IgD-negative memory B cell (primary cell): ENCODE data around the gene CDKN2AIP. TPM values are rescaled to one million over a fixed set of nuclear protein-coding genes. Genes with fewer than 3 reads are reported as not detected.
"Not testable (repeated sequence)": the region's sequence is repeated elsewhere in the genome, so short reads cannot be mapped to it uniquely, and the experiment has no call there.

Experiments
- H3K27ac Mint-ChIP-seq, 3 donors: one replicate each; pipeline ENCODE4 v1.8.0; 2020 to 2022; ENCODE audit warnings: mild to moderate bottlenecking in 3 of 3, mixed read lengths in 3 of 3, moderate library complexity in 1 of 3
- H3K27me3 Mint-ChIP-seq: one replicate; pipeline ENCODE4 v1.8.0; 2021; ENCODE audit warnings: mixed read lengths
- H3K36me3 Mint-ChIP-seq: one replicate; pipeline ENCODE4 v1.8.0; 2020; ENCODE audit warnings: mild to moderate bottlenecking, mixed read lengths
- H3K4me1 Mint-ChIP-seq, 3 donors: one replicate each; pipeline ENCODE4 v1.8.0; 2020 to 2022; ENCODE audit warnings: mixed read lengths in 3 of 3, mild to moderate bottlenecking in 1 of 3
- H3K4me3 Mint-ChIP-seq, 4 donors: one replicate each; pipeline ENCODE4 v1.8.0; 2020 to 2022; ENCODE audit warnings: mild to moderate bottlenecking in 4 of 4, mixed read lengths in 4 of 4, moderate library complexity in 3 of 4
- H3K9me3 Mint-ChIP-seq, 3 donors: one replicate each; pipeline ENCODE4 v1.8.0; 2020 to 2021; ENCODE audit warnings: mixed read lengths in 3 of 3, mild to moderate bottlenecking in 1 of 3
- polyA plus RNA-seq: library from polyadenylated mRNA; unstranded; fragments of 300-500 nt; fragmentation: Illumina TruSeq; gene quantifications from one replicate; pipeline ENCODE4 v1.2.3, GENCODE V29; 2021

CDKN2AIP gene
- polyA plus RNA-seq, 1 donor from 2014 or later, result 38.8 TPM

DNA sequence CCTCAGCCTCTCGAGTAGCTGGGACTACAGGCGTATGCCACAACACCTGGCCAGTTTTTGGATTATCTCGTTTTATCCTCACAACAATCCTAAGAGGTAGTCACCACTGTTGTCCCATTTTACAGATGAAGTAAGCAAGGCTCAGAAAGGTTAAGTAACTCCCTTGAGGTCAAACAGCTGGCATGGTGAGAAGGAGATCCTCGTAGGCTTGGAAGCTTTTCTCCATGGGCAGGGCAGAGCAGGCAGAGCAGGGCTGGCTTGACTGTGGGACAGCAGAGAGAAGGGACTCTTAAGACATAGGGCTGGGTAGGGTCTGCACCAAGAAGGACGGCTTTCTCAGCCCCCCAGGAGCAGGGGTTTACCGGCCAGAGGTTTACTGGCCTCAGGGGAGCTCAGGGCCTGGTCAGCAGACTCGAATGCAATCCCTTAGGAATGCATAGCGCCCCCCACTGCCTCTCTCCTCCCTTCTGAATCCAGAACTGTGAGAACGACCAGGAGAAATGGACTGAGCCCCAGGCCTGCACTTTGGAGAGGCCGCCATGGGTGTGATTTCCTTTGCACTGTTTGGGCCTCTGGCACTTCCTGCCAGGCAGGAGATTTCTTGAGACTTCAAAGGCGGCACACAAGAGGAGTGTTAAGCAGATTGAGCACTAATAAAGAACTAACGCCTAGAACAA, 14.0 kb upstream of the CDKN2AIP start:
- Mint-ChIP-seq H3K27ac (peak overlapping the region in 1 of 3 donors; percentile 9), H3K36me3 (no peaks in the 10 kb centered on the region), H3K4me3 (no peak overlapping the region), H3K4me1 (peaks cover 0 to 2% (median 0%) of the 10 kb centered on the region in 3 donors), H3K9me3 (no peaks in the 10 kb centered on the region), H3K27me3 (peaks cover 12% of the 10 kb centered on the region)

DNA sequence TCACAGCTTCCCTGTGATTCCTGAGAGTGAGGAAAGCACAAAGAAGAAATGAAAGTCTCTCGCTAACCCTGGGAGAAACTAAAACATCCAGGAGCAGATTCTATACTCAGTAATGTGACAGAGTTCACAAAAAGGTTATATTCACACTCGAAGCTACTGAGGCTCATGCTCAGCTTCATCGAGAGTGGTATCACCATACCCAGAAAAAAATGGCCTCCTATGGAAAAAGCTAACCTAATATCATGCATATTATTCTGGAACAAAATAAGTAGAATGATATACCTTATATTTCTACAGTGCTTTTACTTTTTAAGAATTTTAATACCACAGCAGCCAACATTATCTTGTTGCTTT, 13.5 kb upstream of the CDKN2AIP start:
- H3K4me1 Mint-ChIP-seq, result peaks cover 0 to 2% (median 0%) of the 10 kb centered on the region in 3 donors
- no peaks in the 10 kb centered on the region for H3K36me3 Mint-ChIP-seq
- H3K27ac Mint-ChIP-seq, result no peak overlapping the region
- H3K9me3 Mint-ChIP-seq, result no peaks in the 10 kb centered on the region
- no peak overlapping the region for H3K4me3 Mint-ChIP-seq
- H3K27me3 Mint-ChIP-seq, result peaks cover 12% of the 10 kb centered on the region

DNA sequence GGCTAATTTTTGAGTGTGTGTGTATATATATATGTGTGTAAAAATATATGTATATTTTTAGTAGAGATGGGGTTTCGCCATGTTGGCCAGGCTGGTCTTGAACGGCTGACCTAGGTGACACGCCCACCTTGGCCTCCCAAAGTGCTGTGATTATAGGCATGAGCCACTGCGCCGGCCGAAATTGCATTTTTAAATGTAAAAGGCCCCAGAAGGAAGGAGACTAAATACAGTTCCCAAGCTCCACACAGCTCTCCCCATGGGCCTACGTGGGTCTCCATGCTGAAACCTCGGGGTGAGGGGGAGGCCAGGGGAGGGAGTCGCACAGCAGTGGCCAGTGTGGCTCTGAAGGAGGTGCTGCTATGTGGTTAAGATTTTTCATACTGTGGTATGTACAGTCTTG, 12.8 kb upstream of the CDKN2AIP start:
- peaks cover 12% of the 10 kb centered on the region for H3K27me3 Mint-ChIP-seq
- H3K4me3 Mint-ChIP-seq, result no peak overlapping the region
- H3K4me1 Mint-ChIP-seq, result peaks cover 0 to 2% (median 0%) of the 10 kb centered on the region in 3 donors
- no peak overlapping the region for H3K27ac Mint-ChIP-seq
- H3K36me3 Mint-ChIP-seq, result no peaks in the 10 kb centered on the region
- no peaks in the 10 kb centered on the region for H3K9me3 Mint-ChIP-seq

DNA sequence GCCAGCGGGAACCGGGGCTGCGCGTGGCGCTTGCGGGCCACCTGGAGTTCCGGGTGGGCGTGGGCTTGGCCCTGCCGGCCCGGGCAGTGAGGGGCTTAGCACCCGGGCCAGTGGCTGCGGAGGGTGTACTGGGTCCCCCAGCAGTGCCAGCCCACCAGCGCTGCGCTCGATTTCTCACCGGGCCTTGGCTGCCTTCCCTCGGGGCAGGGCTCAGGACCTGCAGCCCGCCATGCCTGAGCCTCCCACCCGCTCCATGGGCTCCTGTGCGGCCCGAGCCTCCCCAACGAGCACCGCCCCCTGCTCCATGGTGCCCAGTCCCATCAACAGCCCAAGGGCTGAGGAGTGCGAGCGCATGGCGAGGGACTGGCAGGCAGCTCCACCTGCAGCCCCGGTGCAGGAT, 11.3 kb upstream of the CDKN2AIP start:
- H3K36me3 Mint-ChIP-seq, H3K9me3 Mint-ChIP-seq, H3K4me1 Mint-ChIP-seq, H3K27ac Mint-ChIP-seq, H3K4me3 Mint-ChIP-seq: not testable (repeated sequence)
- H3K27me3 Mint-ChIP-seq, result peaks cover 12% of the 10 kb centered on the region

DNA sequence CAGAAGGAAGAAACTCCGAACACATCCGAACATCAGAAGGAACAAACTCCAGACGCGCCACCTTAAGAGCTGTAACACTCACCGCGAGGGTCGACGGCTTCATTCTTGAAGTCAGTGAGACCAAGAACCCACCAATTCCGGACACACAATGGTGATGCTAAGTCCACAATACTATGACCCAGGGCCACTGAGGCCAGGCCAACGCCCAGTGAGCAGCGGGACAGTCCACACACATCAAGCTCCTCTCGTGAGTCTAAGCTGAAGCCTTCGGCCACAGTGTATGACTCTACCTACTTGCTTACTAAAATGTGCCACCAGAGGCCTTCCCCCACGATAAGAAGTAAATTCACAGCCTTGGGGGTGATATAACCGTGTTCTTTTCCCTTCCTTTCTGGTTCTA, 10.2 kb upstream of the CDKN2AIP start:
- H3K9me3 Mint-ChIP-seq, result no peaks in the 10 kb centered on the region
- H3K27ac Mint-ChIP-seq, result no peak overlapping the region
- H3K36me3 Mint-ChIP-seq, result no peaks in the 10 kb centered on the region
- H3K4me1 Mint-ChIP-seq, result peaks cover 0 to 2% (median 0%) of the 10 kb centered on the region in 3 donors
- H3K4me3 Mint-ChIP-seq, result no peak overlapping the region
- H3K27me3 Mint-ChIP-seq, result peaks cover 12% of the 10 kb centered on the region

DNA sequence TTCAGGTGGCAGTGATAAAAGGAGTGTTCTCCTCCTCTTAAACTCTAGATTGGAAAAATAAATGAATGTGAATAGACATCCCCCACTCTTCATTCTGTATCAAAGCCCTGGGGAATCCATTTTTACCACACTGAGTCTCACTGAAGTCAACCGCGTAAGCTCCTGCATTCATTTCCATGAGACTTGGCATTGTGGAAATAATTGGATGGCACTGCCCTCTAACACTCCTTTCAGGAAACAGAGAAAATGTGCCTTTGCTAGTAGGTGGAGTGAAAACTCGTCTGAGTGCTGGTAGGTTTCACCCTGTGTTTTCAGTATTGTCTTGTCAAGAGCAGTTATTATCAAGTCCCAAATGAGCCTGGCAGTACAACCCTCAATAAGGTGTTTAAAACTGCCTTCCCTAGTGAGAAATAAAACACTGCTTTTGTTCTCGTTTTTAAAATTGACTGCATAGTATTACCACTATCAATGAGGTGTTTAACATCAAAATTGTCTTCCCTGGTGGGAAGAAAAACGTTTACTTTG, 9.7 kb upstream of the CDKN2AIP start:
- Mint-ChIP-seq H3K27me3 (peaks cover 12% of the 10 kb centered on the region), H3K4me3 (no peak overlapping the region), H3K27ac (no peak overlapping the region), H3K9me3 (no peaks in the 10 kb centered on the region), H3K36me3 (no peaks in the 10 kb centered on the region), H3K4me1 (peaks cover 0 to 2% (median 0%) of the 10 kb centered on the region in 3 donors)

DNA sequence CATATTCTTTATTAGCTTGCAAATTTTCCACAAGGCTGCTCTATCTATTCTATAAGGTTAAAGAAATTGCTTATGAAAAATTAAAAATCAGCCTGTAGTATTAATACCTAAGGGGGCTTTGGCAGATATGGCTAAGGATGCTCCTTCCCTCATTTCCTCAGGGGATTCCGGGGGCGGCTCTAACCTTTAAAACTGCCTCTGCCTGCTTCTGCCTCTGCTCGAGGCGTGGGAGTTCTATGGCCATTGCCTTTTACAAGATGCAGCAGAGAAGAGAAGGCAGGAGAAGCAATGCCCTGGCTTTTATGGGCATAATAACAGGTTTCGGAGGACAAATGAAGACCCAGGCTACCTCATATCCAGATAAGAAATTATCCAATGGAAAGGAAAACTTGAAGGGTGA, 8.6 kb upstream of the CDKN2AIP start:
- Mint-ChIP-seq H3K27ac (no peak overlapping the region), H3K4me1 (peaks cover 0 to 1% (median 0%) of the 10 kb centered on the region in 3 donors), H3K27me3 (peaks cover 9% of the 10 kb centered on the region), H3K9me3 (no peaks in the 10 kb centered on the region), H3K36me3 (no peaks in the 10 kb centered on the region), H3K4me3 (no peak overlapping the region)

DNA sequence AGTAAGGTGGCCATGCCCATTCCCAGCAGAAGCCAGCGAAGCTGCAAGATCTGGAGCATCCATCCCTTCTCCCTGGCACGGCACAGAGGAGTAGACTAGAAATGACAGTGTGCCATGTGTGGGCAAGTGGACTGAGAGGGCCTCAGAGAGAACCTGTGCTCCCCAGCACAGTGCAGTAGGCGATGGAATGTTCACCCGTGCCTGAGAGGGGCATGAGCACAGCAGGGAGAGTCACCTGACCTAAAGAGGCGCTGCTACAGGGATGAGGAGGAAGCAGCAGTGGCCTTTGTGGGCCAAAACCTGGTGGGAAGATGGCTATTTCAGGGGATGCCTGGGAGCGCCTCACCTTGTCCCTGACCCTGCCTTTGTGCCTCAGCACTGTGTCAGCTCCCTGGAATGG, 8.0 kb upstream of the CDKN2AIP start:
- Mint-ChIP-seq H3K36me3 (no peaks in the 10 kb centered on the region), H3K4me3 (no peak overlapping the region), H3K27me3 (peaks cover 9% of the 10 kb centered on the region), H3K9me3 (no peaks in the 10 kb centered on the region), H3K27ac (no peak overlapping the region), H3K4me1 (no peaks in the 10 kb centered on the region)

DNA sequence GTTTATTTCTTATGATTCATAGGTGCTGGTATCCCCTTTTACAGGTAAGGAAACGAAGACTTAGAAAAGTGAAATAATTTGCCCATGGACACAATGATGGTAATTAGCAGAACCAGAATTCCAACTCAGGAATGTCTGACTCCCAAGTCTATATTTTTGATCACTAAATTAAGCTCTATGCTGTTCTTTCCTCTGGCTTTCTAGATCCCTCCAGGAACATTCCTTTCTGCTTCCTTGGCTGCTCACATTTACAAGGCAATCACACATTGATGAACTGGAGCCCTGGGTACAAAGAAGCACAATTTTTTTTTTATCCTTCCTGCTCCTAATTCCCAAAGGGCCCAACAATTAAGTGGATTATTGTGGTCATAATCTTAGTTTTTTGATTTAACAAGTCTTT, 7.0 kb upstream of the CDKN2AIP start:
- Mint-ChIP-seq H3K36me3 (no peaks in the 10 kb centered on the region), H3K4me3 (no peak overlapping the region), H3K27me3 (peaks cover 9% of the 10 kb centered on the region), H3K4me1 (peaks cover 0 to 1% (median 0%) of the 10 kb centered on the region in 3 donors), H3K27ac (no peak overlapping the region), H3K9me3 (no peaks in the 10 kb centered on the region)

DNA sequence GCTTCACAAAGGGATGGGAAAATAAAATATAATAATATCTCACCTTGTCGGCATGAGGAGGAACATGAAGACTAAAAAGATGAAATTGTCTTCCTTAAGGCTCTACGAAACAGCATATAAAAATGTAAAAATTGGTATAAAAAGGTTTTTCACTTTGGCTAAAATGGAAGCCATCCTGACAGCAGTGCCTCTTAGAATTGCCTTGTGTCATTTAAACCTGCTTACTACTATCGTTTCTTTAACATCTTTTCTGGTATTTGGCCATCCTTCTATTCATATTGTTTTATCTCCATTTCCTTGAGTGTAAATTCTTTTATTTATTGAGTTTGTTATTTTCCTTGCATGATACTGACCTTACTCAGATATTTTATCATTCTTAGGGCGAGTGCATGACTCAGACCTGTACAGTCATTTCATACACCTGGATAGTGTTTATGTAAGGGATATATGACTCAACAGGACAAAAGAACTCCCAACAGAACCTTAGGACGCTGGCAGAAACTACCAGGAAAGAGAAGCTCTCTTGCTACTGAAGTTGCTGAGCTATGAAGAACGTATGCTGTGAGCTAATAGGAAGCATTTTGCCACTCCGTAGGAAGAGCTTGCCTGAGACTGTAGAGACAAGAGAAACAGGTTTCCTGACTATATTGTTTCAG, 5.8 kb upstream of the CDKN2AIP start:
- Mint-ChIP-seq H3K27me3 (peaks cover 9% of the 10 kb centered on the region), H3K4me1 (peaks cover 1 to 7% (median 4%) of the 10 kb centered on the region in 3 donors), H3K27ac (no peak overlapping the region), H3K36me3 (no peaks in the 10 kb centered on the region), H3K4me3 (no peak overlapping the region), H3K9me3 (no peaks in the 10 kb centered on the region)

DNA sequence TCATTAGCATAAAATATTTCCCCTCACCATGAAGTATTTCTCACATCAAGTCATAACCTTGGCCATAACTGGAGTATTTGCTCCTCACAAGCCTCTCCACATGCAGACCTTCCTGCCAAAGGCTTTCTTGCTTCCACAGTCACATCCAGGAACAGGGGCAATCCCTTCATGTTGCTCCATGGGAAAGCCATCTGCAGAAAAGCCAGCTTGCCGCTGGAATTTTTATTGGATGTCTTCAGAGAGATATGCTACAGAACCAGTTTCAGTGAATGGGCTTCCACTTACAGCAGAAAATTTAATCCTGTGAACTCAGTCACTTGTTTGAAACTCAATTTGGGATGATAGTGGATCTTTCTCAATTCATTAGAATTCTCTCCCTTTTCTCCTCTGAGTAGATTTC, 3.2 kb upstream of the CDKN2AIP start:
- H3K9me3 Mint-ChIP-seq, result no peaks in the 10 kb centered on the region
- H3K4me1 Mint-ChIP-seq, result peaks cover 11 to 23% (median 15%) of the 10 kb centered on the region in 3 donors
- no peaks in the 10 kb centered on the region for H3K36me3 Mint-ChIP-seq
- peak overlapping the region in 1 of 4 donors; percentile 80 for H3K4me3 Mint-ChIP-seq
- H3K27me3 Mint-ChIP-seq, result no peaks in the 10 kb centered on the region
- H3K27ac Mint-ChIP-seq, result peak overlapping the region in 1 of 3 donors; percentile 13

DNA sequence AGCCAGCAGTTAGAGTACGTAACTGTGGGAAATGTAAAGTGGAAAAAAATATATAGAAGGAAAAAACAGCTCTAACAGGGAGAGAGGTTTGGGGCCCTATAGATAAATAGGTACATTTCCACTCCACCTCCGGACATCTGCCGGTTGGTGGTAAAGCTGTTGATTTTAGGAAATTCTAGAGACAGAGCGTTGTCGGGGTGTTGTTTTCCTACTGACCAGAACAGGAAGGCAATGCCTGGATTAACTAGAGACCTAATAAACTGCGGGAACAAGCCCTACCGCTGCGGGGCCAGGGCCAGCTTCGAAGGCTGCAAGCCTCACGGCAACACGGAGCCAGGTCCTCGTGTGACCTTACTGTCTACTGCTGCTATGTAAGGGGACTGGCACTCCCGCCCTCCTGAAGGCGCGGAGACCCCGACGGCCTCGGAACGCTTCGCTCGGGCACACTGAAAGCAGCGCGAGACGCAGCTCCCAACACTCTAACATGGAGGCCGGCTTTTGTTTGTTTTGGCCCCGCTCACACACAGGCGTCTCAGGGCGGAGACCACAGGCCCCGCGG, 702 bp upstream of the CDKN2AIP start:
- H3K27me3 Mint-ChIP-seq, result no peaks in the 10 kb centered on the region
- H3K27ac Mint-ChIP-seq, result peak overlapping the region; percentile 79 to 99 (median 98)
- H3K4me3 Mint-ChIP-seq, result peak overlapping the region; percentile 95 to 99 (median 96)
- peaks cover 22 to 33% (median 23%) of the 10 kb centered on the region in 3 donors for H3K4me1 Mint-ChIP-seq
- no peaks in the 10 kb centered on the region for H3K9me3 Mint-ChIP-seq
- H3K36me3 Mint-ChIP-seq, result no peaks in the 10 kb centered on the region

DNA sequence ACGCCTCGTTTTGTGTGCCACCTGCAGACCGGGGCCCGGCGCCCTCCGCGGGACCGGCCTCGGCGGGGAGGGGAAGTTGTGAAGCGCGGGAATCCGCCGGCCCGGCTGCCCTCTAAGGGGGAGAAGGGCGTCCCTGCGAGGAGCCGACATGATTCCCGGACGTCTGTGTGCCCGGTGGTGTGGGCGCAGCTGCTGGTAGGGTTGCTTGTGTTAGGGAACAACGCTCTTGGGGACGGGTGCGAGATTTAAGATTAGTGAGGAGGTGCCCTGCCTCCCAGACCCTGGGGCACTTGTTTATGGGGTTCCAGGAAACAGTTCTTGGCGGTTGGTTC, 627 bp downstream of the CDKN2AIP start:
- Mint-ChIP-seq H3K9me3 (no peaks in the 10 kb centered on the region), H3K4me3 (peak overlapping the region; percentile 96 to 99 (median 98)), H3K4me1 (peaks cover 22 to 39% (median 23%) of the 10 kb centered on the region in 3 donors), H3K36me3 (no peaks in the 10 kb centered on the region), H3K27ac (peak overlapping the region; percentile 98 to 99 (median 98)), H3K27me3 (no peaks in the 10 kb centered on the region)

DNA sequence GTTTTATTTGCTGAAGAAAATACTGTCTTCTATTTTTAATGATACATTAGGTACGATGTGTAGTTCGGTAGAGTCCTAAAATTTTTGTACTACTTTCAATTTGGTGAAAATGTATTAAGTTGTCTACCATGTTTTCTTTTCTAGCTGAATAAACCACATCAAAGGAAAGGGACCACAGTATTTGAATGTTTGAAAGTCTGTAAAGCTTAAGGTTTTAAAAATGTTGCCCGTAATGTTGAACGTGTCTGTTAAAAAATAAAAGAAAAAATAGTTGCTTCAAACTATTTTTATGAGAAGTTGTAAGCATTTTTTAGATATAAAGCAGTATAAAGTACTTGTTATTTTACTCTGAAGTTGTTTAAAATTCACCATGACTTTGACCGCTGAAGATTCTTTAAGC, 3.2 kb downstream of the CDKN2AIP start:
- Mint-ChIP-seq H3K4me1 (peaks cover 21 to 39% (median 24%) of the 10 kb centered on the region in 3 donors), H3K4me3 (peak overlapping the region in 1 of 4 donors; percentile 77), H3K9me3 (no peaks in the 10 kb centered on the region), H3K27ac (no peak overlapping the region), H3K36me3 (no peaks in the 10 kb centered on the region), H3K27me3 (no peaks in the 10 kb centered on the region)

DNA sequence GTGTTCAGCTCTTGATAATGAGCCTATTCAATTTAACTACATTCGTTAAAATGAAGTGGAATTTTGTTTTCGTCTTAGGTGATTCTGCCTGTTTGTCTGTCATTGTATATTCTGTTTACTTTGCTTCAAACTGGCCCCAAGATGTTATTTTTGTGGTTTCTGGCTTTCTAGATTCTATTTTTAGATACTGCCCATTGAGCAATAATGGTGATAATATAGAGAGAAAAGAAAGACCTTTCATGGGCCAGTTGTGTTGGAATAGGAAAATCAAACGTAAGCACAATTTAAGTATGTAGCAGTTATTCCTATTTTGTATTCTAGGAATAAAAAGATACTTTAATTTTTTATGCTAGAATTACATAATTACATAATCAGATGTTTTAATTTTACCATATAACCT, 4.0 kb downstream of the CDKN2AIP start:
- Mint-ChIP-seq H3K27ac (peak overlapping the region in 1 of 3 donors; percentile 45), H3K4me3 (no peak overlapping the region)

More for the DNA sequence above, 4.0 kb downstream of the CDKN2AIP start:
- Mint-ChIP-seq H3K36me3 (no peaks in the 10 kb centered on the region), H3K27me3 (no peaks in the 10 kb centered on the region), H3K4me1 (peaks cover 20 to 34% (median 21%) of the 10 kb centered on the region in 3 donors), H3K9me3 (no peaks in the 10 kb centered on the region)
